Duodenal mucosa (tissue), 2 donors: ENCODE data around the gene NKAIN1.

Experiments
- H3K27ac ChIP-seq: one replicate; pipeline ENCODE4 v1.7.0; 2013; ENCODE audit warnings: low read depth, low read length
- H3K27me3 ChIP-seq, 2 donors: one replicate each; pipeline ENCODE4 v1.7.0; 2013; ENCODE audit warnings: low read length in 2 of 2, control low read depth in 1 of 2; ENCODE audit not compliant: insufficient read depth in 2 of 2, control insufficient read depth in 1 of 2
- H3K36me3 ChIP-seq, 2 donors: one replicate each; pipeline ENCODE4 v1.7.0; 2013; ENCODE audit warnings: low read length in 2 of 2, control low read depth in 1 of 2; ENCODE audit not compliant: insufficient read depth in 2 of 2, control insufficient read depth in 1 of 2
- H3K4me1 ChIP-seq, 2 donors: one replicate each; pipeline ENCODE4 v1.7.0; 2013; ENCODE audit warnings: low read length in 2 of 2, control low read depth in 1 of 2; ENCODE audit not compliant: insufficient read depth in 2 of 2, control insufficient read depth in 1 of 2
- H3K4me3 ChIP-seq, 2 donors: one replicate each; pipeline ENCODE4 v1.7.0; 2013; ENCODE audit warnings: low read length in 2 of 2, low read depth in 1 of 2
- H3K9ac ChIP-seq, 2 donors: one replicate each; pipeline ENCODE4 v1.7.0; 2013; ENCODE audit warnings: low read length in 2 of 2, low read depth in 1 of 2
- H3K9me3 ChIP-seq, 2 donors: one replicate each; pipeline ENCODE4 v1.7.0; 2013; ENCODE audit warnings: low read length in 2 of 2, control low read depth in 1 of 2; ENCODE audit not compliant: control insufficient read depth in 1 of 2

NKAIN1 gene

GRCh38 chr1:31161571-31161970 is 78.1 kb downstream of the NKAIN1 start:
- Histone ChIP-seq H3K36me3 (no peaks in the 10 kb centered on the region), H3K27me3 (no peaks in the 10 kb centered on the region), H3K4me3 (no peak overlapping the region), H3K4me1 (peaks cover 0 to 7% of the 10 kb centered on the region in 2 donors), H3K27ac (no peak overlapping the region), H3K9ac (no peak overlapping the region), H3K9me3 (no peaks in the 10 kb centered on the region)

- H3K27ac ChIP-seq: no peak overlapping the region
- no peak overlapping the region for H3K9ac ChIP-seq
- H3K9me3 ChIP-seq: no peaks in the 10 kb centered on the region
Measured at GRCh38 chr1:31159869-31160611, 79.6 kb downstream of the NKAIN1 start.

GRCh38 chr1:31159323-31159722 is 80.4 kb downstream of the NKAIN1 start:
- H3K9ac ChIP-seq: no peak overlapping the region
- no peaks in the 10 kb centered on the region for H3K9me3 ChIP-seq
- no peaks in the 10 kb centered on the region for H3K36me3 ChIP-seq
- H3K4me3 ChIP-seq: no peak overlapping the region
- peaks cover 5 to 7% of the 10 kb centered on the region in 2 donors for H3K4me1 ChIP-seq
- H3K27me3 ChIP-seq: no peaks in the 10 kb centered on the region
- no peak overlapping the region for H3K27ac ChIP-seq

More at GRCh38 chr1:31159869-31160611, 79.6 kb downstream of the NKAIN1 start:
- H3K4me1 ChIP-seq: peaks cover 5 to 7% of the 10 kb centered on the region in 2 donors
- no peak overlapping the region for H3K4me3 ChIP-seq
- no peaks in the 10 kb centered on the region for H3K27me3 ChIP-seq
- no peaks in the 10 kb centered on the region for H3K36me3 ChIP-seq

DNA sequence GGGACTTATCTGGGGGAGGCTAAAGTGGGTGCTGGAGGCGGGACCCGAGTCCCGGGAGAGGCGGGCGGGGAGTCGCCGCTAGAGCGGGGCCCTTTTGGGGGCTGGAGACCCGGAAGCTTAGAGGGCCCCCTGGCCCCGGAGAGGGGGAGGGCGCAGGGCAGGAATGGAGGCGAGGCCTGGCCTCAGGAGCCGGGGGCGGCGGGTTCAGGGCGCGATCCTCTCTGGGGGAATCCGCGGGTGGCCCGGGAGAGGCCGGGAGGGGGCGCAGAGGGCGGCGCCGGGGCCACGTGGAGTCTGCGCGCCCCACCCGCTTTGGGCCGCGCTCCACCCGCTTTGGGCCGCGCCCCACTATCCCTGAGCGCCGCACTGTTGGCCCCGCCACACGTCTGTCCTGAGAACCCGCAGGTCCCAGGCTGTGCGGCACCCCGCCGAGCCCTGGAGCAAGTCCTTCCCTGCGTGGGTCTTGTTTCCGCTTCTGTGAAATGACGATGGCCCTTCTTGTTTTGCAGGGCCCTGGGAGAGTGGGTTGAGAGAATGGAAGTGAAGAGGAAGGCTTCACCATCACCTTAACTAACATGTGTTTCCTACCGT is 84.4 kb downstream of the NKAIN1 start:
- no peaks in the 10 kb centered on the region for H3K36me3 ChIP-seq
- H3K9me3 ChIP-seq: no peaks in the 10 kb centered on the region
- H3K27me3 ChIP-seq: no peaks in the 10 kb centered on the region
- peak overlapping the region; percentile 75 to 76 for H3K4me3 ChIP-seq
- peak overlapping the region; percentile 81 for H3K27ac ChIP-seq
- H3K9ac ChIP-seq: peak overlapping the region; percentile 43 to 59
- peaks cover 5 to 7% of the 10 kb centered on the region in 2 donors for H3K4me1 ChIP-seq

DNA sequence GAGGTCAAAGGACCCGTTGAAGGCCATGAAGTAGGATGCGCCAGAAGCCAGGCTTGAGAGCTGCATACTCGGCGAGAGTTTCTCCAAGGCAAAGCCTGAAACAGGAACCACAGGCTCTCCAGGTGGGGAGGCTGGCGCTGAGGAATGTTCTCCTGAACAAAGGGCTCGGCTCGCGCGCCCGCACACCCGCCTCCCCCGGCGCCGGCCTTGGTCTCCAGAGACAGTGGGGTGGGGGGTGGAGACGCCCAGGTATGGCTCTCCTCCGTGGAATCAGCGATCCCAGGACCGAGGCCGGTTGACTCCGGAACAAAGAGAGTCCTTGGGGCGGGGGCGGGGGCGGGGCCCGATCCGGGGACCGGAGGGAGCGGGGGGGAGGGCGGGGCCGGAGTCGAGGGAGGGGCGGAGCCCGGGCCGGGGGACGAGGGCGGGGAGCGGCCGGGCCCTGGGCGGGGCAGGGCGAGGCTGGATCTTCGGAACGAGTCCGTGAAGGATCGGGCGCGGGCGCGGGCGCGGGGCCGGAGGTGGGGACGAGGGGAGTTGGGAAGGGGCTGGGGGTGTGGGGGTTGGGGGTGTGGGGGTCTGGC is 85.0 kb downstream of the NKAIN1 start:
- peak overlapping the region; percentile 81 for H3K27ac ChIP-seq
- H3K9ac ChIP-seq: peak overlapping the region; percentile 48 to 70
- H3K4me3 ChIP-seq: peak overlapping the region; percentile 75 to 81
- H3K27me3 ChIP-seq: no peaks in the 10 kb centered on the region
- H3K4me1 ChIP-seq: peaks cover 2 to 5% of the 10 kb centered on the region in 2 donors
- H3K36me3 ChIP-seq: no peaks in the 10 kb centered on the region
- no peaks in the 10 kb centered on the region for H3K9me3 ChIP-seq

- peak overlapping the region; percentile 61 for H3K27ac ChIP-seq
- H3K9ac ChIP-seq: peak overlapping the region; percentile 48 to 70
- peaks cover 0 to 5% of the 10 kb centered on the region in 2 donors for H3K4me1 ChIP-seq
- no peaks in the 10 kb centered on the region for H3K27me3 ChIP-seq
- no peaks in the 10 kb centered on the region for H3K36me3 ChIP-seq
- H3K9me3 ChIP-seq: no peaks in the 10 kb centered on the region
- peak overlapping the region; percentile 56 to 81 for H3K4me3 ChIP-seq
Measured at GRCh38 chr1:31154000-31154631, 85.6 kb downstream of the NKAIN1 start.

DNA sequence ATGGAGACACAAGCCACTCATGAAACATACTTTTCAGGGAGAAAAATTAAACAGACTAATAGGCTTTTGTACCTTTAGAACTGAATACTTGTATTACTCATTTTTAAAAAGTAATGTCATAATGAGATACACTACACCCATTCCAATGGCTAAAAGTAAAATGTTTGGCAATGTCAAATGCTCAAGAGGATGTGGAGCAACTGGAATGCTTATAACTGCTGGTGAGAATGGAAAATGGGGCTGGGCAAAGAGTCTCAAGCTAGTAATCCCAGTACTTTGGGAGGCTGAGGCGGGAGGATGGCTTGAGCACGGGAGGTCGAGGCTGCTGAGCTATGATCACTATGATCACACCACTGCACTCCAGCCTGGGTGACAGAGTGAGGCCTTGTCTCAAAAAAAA is 86.3 kb downstream of the NKAIN1 start:
- Histone ChIP-seq H3K9me3 (no peaks in the 10 kb centered on the region), H3K27me3 (no peaks in the 10 kb centered on the region), H3K36me3 (no peaks in the 10 kb centered on the region), H3K4me3 (no peak overlapping the region), H3K9ac (no peak overlapping the region), H3K27ac (no peak overlapping the region), H3K4me1 (peaks cover 0 to 5% of the 10 kb centered on the region in 2 donors)

GRCh38 chr1:31152181-31152795 is 87.4 kb downstream of the NKAIN1 start:
- H3K27ac ChIP-seq: no peak overlapping the region
- H3K4me1 ChIP-seq: peaks cover 0 to 5% of the 10 kb centered on the region in 2 donors
- no peaks in the 10 kb centered on the region for H3K27me3 ChIP-seq
- no peaks in the 10 kb centered on the region for H3K36me3 ChIP-seq
- H3K9me3 ChIP-seq: no peaks in the 10 kb centered on the region
- no peak overlapping the region for H3K4me3 ChIP-seq
- H3K9ac ChIP-seq: no peak overlapping the region

DNA sequence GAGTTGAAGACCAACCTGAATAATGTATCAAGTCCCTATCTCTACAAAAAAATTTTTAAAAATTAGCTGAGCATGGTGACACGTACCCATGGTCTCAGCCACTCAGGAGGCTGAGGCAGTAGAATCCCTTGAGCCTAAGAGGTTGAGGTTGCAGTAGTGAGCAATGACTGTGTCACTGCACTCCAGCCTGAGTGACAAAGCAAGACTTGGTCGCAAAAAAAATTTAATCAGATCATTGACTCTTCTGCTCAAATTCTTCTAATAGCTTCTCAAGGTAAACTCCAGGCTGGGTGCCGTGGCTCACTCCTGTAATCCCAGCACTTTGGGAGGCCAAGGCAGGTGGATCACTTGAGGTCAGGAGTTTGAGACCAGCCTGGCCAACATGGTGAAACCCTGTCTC is 88.3 kb downstream of the NKAIN1 start:
- Histone ChIP-seq H3K4me1 (peaks cover 0 to 5% of the 10 kb centered on the region in 2 donors), H3K9me3 (no peaks in the 10 kb centered on the region), H3K4me3 (no peak overlapping the region), H3K36me3 (no peaks in the 10 kb centered on the region), H3K9ac (no peak overlapping the region), H3K27ac (no peak overlapping the region), H3K27me3 (no peaks in the 10 kb centered on the region)
